Measurements from ENCODE around the gene FAM229A. TPM values are rescaled to one million over a fixed set of nuclear protein-coding genes. Genes with fewer than 3 reads are reported as not detected.

The FAM229A gene
- total and polyA plus RNA-seq, 9 of the 15 experiments (the other 6 are each of a cell fraction or from before 2014, with no cell fraction given), result 0.04 to 21.6 (median 7.4) TPM

DNA sequence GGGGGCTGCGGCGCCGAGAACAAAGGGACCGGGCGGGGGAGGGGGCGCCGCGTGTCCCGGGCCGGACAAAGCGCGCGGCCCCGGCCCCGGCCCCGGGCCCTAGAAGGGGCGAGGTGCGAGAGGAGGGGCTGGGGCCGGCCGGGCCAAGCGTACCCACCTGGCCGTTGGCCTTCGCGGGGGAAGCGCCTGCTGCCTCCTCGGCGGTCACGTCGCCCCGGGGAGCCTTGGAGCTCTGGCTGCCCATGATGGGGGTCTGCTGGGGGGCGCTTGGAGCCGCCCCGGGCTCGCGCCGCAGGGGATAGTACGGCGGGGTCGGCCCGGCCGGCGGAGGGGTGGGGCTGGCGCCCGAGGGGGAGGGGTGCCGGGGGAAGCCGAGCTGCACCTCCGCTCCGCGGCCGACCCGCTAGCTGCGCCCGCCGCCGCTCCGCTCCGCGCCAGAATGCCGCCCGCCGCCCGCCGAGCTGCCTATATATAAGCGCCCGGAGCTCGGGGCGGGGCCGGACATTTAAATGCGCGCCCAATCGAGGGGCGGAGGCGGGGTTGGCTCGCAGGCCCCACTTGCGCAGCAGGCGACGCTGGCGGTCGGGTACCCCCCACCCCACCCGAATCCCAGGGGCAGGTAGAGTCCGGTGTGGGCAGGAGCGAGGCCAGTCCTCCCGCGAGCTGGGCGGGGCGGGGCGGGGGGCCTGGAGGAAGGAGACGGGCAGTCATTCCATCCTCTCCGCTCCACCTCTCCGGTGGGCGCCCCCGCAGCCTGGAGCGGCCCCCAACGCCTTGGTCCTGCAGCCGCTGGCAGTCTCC lies 26.3 kb downstream of the FAM229A start, which contains the start of gene MARCKSL1:
MARCKSL1 (minus strand) TSS at position 444 of the 801 bp plus-strand sequence; CDS start at position 244, 200 bp downstream.
- DNase-seq (ENCODE audit: extremely low read depth in 1 of 4, low spot score in 3 of 4), result peak; percentile 89 to 95 (median 94)
- Histone ChIP-seq H3K9me3 (replicated peaks; ENCODE audit: control insufficient read depth, insufficient read depth, low read depth, low read length) (no peaks in the 10 kb centered on the region), H4K20me1 (replicated peaks; ENCODE audit: control insufficient read depth, insufficient read depth, low read length) (peaks cover 17% of the 10 kb centered on the region; the same call in 1 of the 2 replicates), H3K4me1 (replicated peaks in 1 of 2; ENCODE audit: control insufficient read depth in 2 of 2, insufficient read depth in 2 of 2, low read length in 2 of 2) (peaks cover 25 to 50% of the 10 kb centered on the region in 2 experiments), H3K9ac (ENCODE audit: insufficient read depth in 1 of 2, low read depth in 2 of 2, low read length in 2 of 2) (peak within 1 kb of the TSS; percentile 81 to 97), H3K4me3 (peak within 1 kb of the TSS; percentile 89), H3K79me2 (ENCODE audit: control insufficient read depth, insufficient read depth, low read length) (peaks cover 27% of the 10 kb centered on the region), H2AFZ (ENCODE audit: low read depth, low read length) (peak within 1 kb of the TSS; percentile 59), H3K36me3 (ENCODE audit: control insufficient read depth, insufficient read depth, low read length) (peaks cover 40% of the 10 kb centered on the region), H3K27ac (ENCODE audit: extremely low read depth, low read depth, low read length) (peak within 1 kb of the TSS; percentile 88), H3K27me3 (ENCODE audit: control insufficient read depth in 2 of 2, insufficient read depth in 2 of 2, low read length in 2 of 2) (no peaks in the 10 kb centered on the region), H3K4me2 (ENCODE audit: insufficient read depth, low read length) (peak within 1 kb of the TSS; percentile 85), H3K9me1 (ENCODE audit: control insufficient read depth, insufficient read depth, low read length) (peaks cover 5% of the 10 kb centered on the region)
- ChIA-PET CTCF (ENCODE audit: low intra/inter-chr PET ratio) (interaction anchor here (0.6 kb wide), 1 partner anchor 68 kb away, joined by 4 read pairs; no protein-coding TSS in a partner anchor), POLR2A (interaction anchor here (0.6 to 5.9 kb wide), 35 partner anchors 11 to 575 kb away, joined by 3 to 59 read pairs (median 4); partner anchors contain the start of genes BSDC1, CCDC28B, HDAC1 and IQCC)
- WGBS (ENCODE audit: insufficient coverage, low coverage, missing lambda C conversion rate), result 2% methylated on average over 59 of the region's 95 CpGs
- ATAC-seq, result peak; percentile 77
- intact Hi-C loops (cut with micrococcal nuclease) (loop anchor here (1.0 to 5.0 kb wide), 2 partner anchors 56 to 78 kb away; partner anchors contain the start of gene BSDC1), in situ Hi-C loops (cut with MboI) (no loop called here)
- FAIRE-seq, result no peak
- BruUV-seq (replicated peaks), result no TSS peak
- TF ChIP-seq HNRNPL (IDR thresholded peaks at IDR 0.05; ENCODE audit: low read depth, low read length), result 0 out of 2 replicates have a peak, but pooled peaks have one; percentile 73
- TF ChIP-seq SP1 (CRISPR knock-in tag; IDR thresholded peaks at IDR 0.05), result peak; percentile 83
- TF ChIP-seq, protein P1, sequence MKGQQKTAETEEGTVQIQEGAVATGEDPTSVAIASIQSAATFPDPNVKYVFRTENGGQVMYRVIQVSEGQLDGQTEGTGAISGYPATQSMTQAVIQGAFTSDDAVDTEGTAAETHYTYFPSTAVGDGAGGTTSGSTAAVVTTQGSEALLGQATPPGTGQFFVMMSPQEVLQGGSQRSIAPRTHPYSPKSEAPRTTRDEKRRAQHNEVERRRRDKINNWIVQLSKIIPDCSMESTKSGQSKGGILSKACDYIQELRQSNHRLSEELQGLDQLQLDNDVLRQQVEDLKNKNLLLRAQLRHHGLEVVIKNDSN (CRISPR knock-in tag; IDR thresholded peaks at IDR 0.05), result no peak
- peak; percentile 90 for TF ChIP-seq FIP1L1 (IDR thresholded peaks at IDR 0.05; ENCODE audit: low read depth, low read length, poor library complexity, severe bottlenecking)
- no peak for TF ChIP-seq CBFA2T2 (conservative IDR thresholded peaks at IDR 0.05)
- no peak for TF ChIP-seq ZNF143 (CRISPR knock-in tag; IDR thresholded peaks at IDR 0.05)
- no peak for TF ChIP-seq ZC3H4 (CRISPR knock-in tag; IDR thresholded peaks at IDR 0.05; ENCODE audit: borderline replicate concordance)
- no peak; the same call in 1 of the 2 replicates for TF ChIP-seq ZNF740 (CRISPR knock-in tag; IDR thresholded peaks at IDR 0.05)
- TF ChIP-seq ZNF740 (tag; IDR thresholded peaks at IDR 0.05), result peak in 1 of 2 experiments; percentile 16; a peak in 1 of 4 replicates
- TF ChIP-seq RBBP5 (IDR thresholded peaks at IDR 0.05; ENCODE audit: borderline replicate concordance, insufficient read depth, low read length, poor library complexity, severe bottlenecking), result peak; percentile 19
- TF ChIP-seq HCFC1 (IDR thresholded peaks at IDR 0.05; ENCODE audit: low read depth, low read length), result no peak
- no peak for TF ChIP-seq ATF4 (CRISPR knock-in tag; IDR thresholded peaks at IDR 0.05)
- peak; percentile 98 for TF ChIP-seq POLR2AphosphoS5 (IDR thresholded peaks at IDR 0.05; ENCODE audit: control insufficient read depth, insufficient read depth, low read depth, low read length)
- TF ChIP-seq TEAD1 (CRISPR knock-in tag; IDR thresholded peaks at IDR 0.05), result peak in 1 of 2 experiments; percentile 92; a peak in 2 of 4 replicates
- TF ChIP-seq PRPF4 (IDR thresholded peaks at IDR 0.05; ENCODE audit: insufficient read depth, low read depth, low read length, poor library complexity, severe bottlenecking), result peak; percentile 97
- TF ChIP-seq HDAC8 (tag; IDR thresholded peaks at IDR 0.05), result no peak
- no peak for TF ChIP-seq DIDO1 (tag; IDR thresholded peaks at IDR 0.05; ENCODE audit: low read depth)

Measured in K562 (cell line).